OCI-LY1 (cell line): ENCODE data around the gene SACM1L.

Experiments
- H2AFZ ChIP-seq: fragments of 200-600 bp; sonication (generic), shearing (Covaris generic); 2 replicates; pipeline ENCODE4 v1.6.0; 2014; ENCODE audit warnings: antibody characterized with exemption, mild to moderate bottlenecking, low read length
- H3F3A ChIP-seq: fragments of 200-600 bp; sonication (generic), shearing (Covaris generic); 2 replicates; pipeline ENCODE4 v1.6.0; 2014; ENCODE audit warnings: mild to moderate bottlenecking, antibody characterized with exemption, low read length, moderate library complexity; ENCODE audit not compliant: insufficient read depth
- H3K27ac ChIP-seq: fragments of 200-600 bp; sonication (generic); 2 replicates; pipeline ENCODE4 v1.5.1; 2014; ENCODE audit warnings: low read length, mixed run types, mild to moderate bottlenecking, low read depth; ENCODE audit not compliant: poor library complexity, severe bottlenecking
- H3K27me3 ChIP-seq: fragments of 200-600 bp; sonication (generic); 2 replicates; pipeline ENCODE4 v1.6.0; 2014; ENCODE audit warnings: antibody characterized with exemption, mild to moderate bottlenecking, low read length, moderate library complexity; ENCODE audit not compliant: insufficient read depth
- H3K36me3 ChIP-seq: fragments of 200-600 bp; sonication (generic); 2 replicates; pipeline ENCODE4 v1.6.1; 2014; ENCODE audit warnings: mild to moderate bottlenecking, antibody characterized with exemption, low read length, moderate library complexity, mixed read lengths; ENCODE audit not compliant: insufficient read depth
- H3K4me1 ChIP-seq: fragments of 200-600 bp; sonication (generic); 2 replicates; pipeline ENCODE4 v1.5.1; 2014; ENCODE audit warnings: mild to moderate bottlenecking, low read length, moderate library complexity; ENCODE audit not compliant: insufficient read depth, severe bottlenecking
- H3K4me2 ChIP-seq: fragments of 200-600 bp; sonication (generic), shearing (Covaris generic); 2 replicates; pipeline ENCODE4 v1.6.1; 2014; ENCODE audit warnings: low read length
- H3K4me3 ChIP-seq: fragments of 200-600 bp; sonication (generic); 2 replicates; pipeline ENCODE4 v1.5.1; 2014; ENCODE audit warnings: low read length, low read depth, mild to moderate bottlenecking, mixed read lengths; ENCODE audit not compliant: poor library complexity, severe bottlenecking
- H3K79me2 ChIP-seq: fragments of 200-600 bp; shearing (Covaris generic); 2 replicates; pipeline ENCODE4 v1.6.1; 2016; ENCODE audit warnings: mixed run types, low read length, mixed read lengths; ENCODE audit not compliant: insufficient read depth
- H3K9ac ChIP-seq: fragments of 200-600 bp; sonication (generic), shearing (Covaris generic); 2 replicates; pipeline ENCODE4 v1.6.1; 2014; ENCODE audit warnings: mild to moderate bottlenecking, low read length, mixed read lengths
- H3K9me2 ChIP-seq: fragments of 200-600 bp; sonication (generic), shearing (Covaris generic); 2 replicates; pipeline ENCODE4 v1.6.1; 2014; ENCODE audit warnings: low read depth, mild to moderate bottlenecking, low read length, mixed read lengths
- H3K9me3 ChIP-seq: fragments of 200-600 bp; shearing (Covaris generic); 2 replicates; pipeline ENCODE4 v1.6.1; 2014; ENCODE audit warnings: low read length, mixed read lengths
- H4K20me1 ChIP-seq: fragments of 200-600 bp; sonication (generic), shearing (Covaris generic); 2 replicates; pipeline ENCODE4 v1.6.0; 2016; ENCODE audit warnings: mild to moderate bottlenecking, low read length; ENCODE audit not compliant: insufficient read depth
- EZH2 ChIP-seq: fragments of 200-600 bp; sonication (generic), shearing (Covaris generic); IDR thresholded peaks from 2 replicates; pipeline ENCODE4 v1.8.0; 2017; ENCODE audit warnings: borderline replicate concordance, mixed run types, mild to moderate bottlenecking, antibody characterized with exemption, low read length, moderate library complexity, mixed read lengths
- TF ChIP-seq, protein P1 (sequence below): fragments of 200-600 bp; sonication (generic), shearing (Covaris generic); IDR thresholded peaks from 2 replicates; pipeline ENCODE4 v1.5.1; 2017; ENCODE audit warnings: mild to moderate bottlenecking, antibody characterized with exemption, low read length, moderate library complexity, mixed read lengths

The SACM1L gene

DNA sequence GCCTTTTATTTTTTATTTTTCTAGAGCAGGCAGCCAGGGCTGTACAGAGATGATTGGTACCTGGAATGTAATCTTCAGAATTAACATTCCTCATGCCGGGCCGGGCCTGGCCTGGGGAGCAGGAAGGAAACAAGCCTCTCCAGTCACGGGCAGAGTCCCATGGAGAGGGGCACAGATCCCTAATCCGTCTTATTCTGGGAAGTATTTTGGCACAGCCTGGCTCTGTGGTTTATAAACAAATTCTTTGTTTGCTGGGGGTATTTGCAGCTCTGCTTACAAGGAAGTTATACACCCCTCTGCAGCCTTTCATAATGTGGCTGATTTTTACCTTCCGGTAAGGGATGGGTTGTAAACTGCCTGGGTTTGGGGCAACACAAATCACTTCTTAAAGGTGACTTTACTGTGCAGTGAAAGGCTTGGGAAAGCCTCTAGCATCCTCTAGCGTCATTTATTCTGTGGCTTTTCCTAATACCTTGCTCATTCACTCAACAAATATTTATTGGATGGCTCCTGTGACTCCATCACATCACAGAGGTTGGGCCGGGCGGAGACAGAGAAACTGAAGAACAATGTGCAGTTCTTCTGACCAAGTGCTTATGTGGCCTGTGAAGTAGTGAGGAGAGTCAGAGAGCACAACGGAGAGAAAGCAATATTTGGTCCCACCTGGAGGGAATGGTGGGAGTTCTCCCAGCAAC, 104.4 kb downstream of the SACM1L start:
- no peaks in the 10 kb centered on the region for H3K79me2 ChIP-seq
- no peaks in the 10 kb centered on the region for H3K9me3 ChIP-seq
- H3K27me3 ChIP-seq: no peaks in the 10 kb centered on the region
- H3K4me3 ChIP-seq: no peak overlapping the region
- no peaks in the 10 kb centered on the region; the same call in 1 of the 2 replicates for H3K36me3 ChIP-seq
- no peaks in the 10 kb centered on the region for H3F3A ChIP-seq
- no peak overlapping the region for H2AFZ ChIP-seq
- H3K9me2 ChIP-seq: no peaks in the 10 kb centered on the region
- H4K20me1 ChIP-seq: no peaks in the 10 kb centered on the region
- H3K4me2 ChIP-seq: no peak overlapping the region
- H3K27ac ChIP-seq: no peak overlapping the region
- TF ChIP-seq EZH2: no peak
- TF ChIP-seq, protein P1, sequence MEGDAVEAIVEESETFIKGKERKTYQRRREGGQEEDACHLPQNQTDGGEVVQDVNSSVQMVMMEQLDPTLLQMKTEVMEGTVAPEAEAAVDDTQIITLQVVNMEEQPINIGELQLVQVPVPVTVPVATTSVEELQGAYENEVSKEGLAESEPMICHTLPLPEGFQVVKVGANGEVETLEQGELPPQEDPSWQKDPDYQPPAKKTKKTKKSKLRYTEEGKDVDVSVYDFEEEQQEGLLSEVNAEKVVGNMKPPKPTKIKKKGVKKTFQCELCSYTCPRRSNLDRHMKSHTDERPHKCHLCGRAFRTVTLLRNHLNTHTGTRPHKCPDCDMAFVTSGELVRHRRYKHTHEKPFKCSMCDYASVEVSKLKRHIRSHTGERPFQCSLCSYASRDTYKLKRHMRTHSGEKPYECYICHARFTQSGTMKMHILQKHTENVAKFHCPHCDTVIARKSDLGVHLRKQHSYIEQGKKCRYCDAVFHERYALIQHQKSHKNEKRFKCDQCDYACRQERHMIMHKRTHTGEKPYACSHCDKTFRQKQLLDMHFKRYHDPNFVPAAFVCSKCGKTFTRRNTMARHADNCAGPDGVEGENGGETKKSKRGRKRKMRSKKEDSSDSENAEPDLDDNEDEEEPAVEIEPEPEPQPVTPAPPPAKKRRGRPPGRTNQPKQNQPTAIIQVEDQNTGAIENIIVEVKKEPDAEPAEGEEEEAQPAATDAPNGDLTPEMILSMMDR: no peak
- no peak overlapping the region for H3K9ac ChIP-seq
- H3K4me1 ChIP-seq: no peaks in the 10 kb centered on the region

DNA sequence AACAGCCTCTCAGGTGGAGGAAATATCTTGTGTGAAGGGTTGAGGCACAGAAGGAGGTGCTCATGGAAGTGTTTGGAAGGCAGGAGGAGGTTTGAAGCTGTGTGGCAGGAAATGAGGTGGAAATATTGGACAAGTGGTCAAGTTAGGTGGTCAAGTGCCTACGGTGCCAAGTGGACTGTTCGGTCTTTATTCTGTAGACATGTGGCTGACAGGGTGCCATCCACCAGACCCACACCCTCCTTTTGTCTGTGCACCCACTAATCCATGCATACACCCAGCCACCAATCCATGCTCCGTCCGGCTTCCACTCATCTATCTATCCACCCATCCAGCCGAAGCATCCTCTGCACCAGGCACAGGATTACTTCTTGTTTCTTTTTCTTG, 105.0 kb downstream of the SACM1L start:
- no peaks in the 10 kb centered on the region for H3K27me3 ChIP-seq
- H3K9me3 ChIP-seq: no peaks in the 10 kb centered on the region
- no peak overlapping the region for H3K4me2 ChIP-seq
- H3K4me3 ChIP-seq: no peak overlapping the region
- no peak overlapping the region for H2AFZ ChIP-seq
- H3K9me2 ChIP-seq: no peaks in the 10 kb centered on the region
- no peak overlapping the region for H3K27ac ChIP-seq
- H3K4me1 ChIP-seq: no peaks in the 10 kb centered on the region
- no peaks in the 10 kb centered on the region for H4K20me1 ChIP-seq
- H3K79me2 ChIP-seq: no peaks in the 10 kb centered on the region
- no peaks in the 10 kb centered on the region for H3F3A ChIP-seq
- H3K9ac ChIP-seq: no peak overlapping the region
- TF ChIP-seq, protein P1: no peak
- TF ChIP-seq EZH2: no peak
- no peaks in the 10 kb centered on the region; the same call in 1 of the 2 replicates for H3K36me3 ChIP-seq

DNA sequence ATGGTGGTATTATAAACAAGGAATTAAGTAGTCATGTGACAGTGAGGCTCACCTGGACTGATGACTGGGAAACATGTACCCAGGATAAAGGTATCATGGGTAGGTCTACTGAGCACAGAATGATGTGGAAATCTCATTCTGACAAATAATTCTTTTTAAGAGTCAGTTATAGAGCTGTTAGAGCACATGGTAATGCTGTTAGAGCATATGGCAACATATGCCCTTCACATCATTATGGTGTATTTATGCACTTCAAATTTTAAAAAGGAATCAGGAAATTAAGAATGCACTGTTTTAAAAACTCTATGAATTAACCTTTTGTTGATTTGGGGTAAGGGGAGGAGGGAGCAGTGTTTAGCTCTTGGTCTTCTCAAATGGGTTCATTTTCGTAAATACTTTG, 105.5 kb downstream of the SACM1L start:
- no peak overlapping the region for H3K9ac ChIP-seq
- H3K4me2 ChIP-seq: no peak overlapping the region
- no peaks in the 10 kb centered on the region for H3F3A ChIP-seq
- no peak overlapping the region for H3K27ac ChIP-seq
- TF ChIP-seq, protein P1: no peak
- TF ChIP-seq EZH2: no peak
- no peaks in the 10 kb centered on the region for H3K9me3 ChIP-seq
- no peaks in the 10 kb centered on the region for H3K9me2 ChIP-seq
- H3K79me2 ChIP-seq: no peaks in the 10 kb centered on the region
- H3K36me3 ChIP-seq: no peaks in the 10 kb centered on the region; the same call in 1 of the 2 replicates
- H2AFZ ChIP-seq: no peak overlapping the region
- no peaks in the 10 kb centered on the region for H3K27me3 ChIP-seq
- H3K4me3 ChIP-seq: no peak overlapping the region
- H3K4me1 ChIP-seq: no peaks in the 10 kb centered on the region
- H4K20me1 ChIP-seq: no peaks in the 10 kb centered on the region
